Skin epidermis (tissue), 12 donors: ENCODE measurements around the gene SLC26A6.

Experiments used
- H3K27ac ChIP-seq, 21 experiments: fragments of 200-600 bp; sonication (generic) in 11 of 21; one replicate each; pipeline ENCODE4 v1.5.0; 2020; ENCODE audit warnings: mild to moderate bottlenecking in 3 of 21, inconsistent platforms in 2 of 21, moderate library complexity in 2 of 21
- H3K4me3 ChIP-seq, 7 experiments: fragments of 200-600 bp; sonication (generic) in 2 of 7; one replicate each; pipeline ENCODE4 v1.5.0; 2020; ENCODE audit warnings: inconsistent platforms in 2 of 7, mild to moderate bottlenecking in 2 of 7, moderate library complexity in 1 of 7

SLC26A6 gene, protein sequence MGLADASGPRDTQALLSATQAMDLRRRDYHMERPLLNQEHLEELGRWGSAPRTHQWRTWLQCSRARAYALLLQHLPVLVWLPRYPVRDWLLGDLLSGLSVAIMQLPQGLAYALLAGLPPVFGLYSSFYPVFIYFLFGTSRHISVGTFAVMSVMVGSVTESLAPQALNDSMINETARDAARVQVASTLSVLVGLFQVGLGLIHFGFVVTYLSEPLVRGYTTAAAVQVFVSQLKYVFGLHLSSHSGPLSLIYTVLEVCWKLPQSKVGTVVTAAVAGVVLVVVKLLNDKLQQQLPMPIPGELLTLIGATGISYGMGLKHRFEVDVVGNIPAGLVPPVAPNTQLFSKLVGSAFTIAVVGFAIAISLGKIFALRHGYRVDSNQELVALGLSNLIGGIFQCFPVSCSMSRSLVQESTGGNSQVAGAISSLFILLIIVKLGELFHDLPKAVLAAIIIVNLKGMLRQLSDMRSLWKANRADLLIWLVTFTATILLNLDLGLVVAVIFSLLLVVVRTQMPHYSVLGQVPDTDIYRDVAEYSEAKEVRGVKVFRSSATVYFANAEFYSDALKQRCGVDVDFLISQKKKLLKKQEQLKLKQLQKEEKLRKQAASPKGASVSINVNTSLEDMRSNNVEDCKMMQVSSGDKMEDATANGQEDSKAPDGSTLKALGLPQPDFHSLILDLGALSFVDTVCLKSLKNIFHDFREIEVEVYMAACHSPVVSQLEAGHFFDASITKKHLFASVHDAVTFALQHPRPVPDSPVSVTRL

DNA sequence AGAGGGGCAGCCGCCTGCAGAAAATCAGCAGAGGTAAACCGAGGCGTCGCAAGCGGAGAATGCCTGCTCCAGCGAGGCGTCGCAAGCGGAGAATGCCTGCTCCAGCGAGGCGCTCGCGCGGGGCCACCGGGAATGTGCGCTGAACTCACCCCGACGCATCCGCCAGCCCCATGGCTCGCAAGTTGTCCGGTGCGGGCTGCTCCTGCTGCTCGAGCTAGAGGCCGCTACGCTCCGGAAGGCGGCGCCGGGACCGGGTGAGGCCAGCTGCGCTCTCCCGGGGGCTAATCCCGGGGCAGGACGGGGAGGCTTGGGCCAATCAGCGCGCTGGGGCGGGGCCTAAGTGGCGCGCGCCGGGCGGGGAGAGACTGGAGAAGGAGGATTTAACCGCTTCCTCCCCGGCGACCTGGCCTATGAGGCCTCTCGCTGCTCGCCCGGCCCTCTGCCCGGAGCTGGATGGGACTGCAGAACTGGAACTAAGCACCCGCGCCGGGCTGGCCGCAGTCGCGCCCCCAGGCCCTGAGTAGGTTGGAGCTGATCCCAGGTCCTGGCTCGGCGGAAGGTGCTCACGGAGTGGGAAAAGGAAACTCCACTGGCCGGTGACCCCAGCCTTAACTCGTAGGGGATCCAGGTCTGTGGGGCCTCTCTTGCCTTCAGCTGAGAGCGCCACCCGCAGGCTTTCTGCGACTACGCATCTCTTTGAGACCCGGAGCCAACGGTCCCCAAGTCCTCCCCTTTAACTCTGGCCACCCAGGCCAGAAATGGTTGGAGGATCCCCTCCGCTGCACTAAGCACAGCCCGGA is at the start of gene SLC26A6:
Gene SLC26A6 (minus strand): TSS at position 240 of the 800 bp plus-strand sequence. CDS start 68 bp downstream, at position 172.
- H3K27ac ChIP-seq, result peak within 1 kb of the TSS; percentile 23 to 91 (median 74)
- H3K4me3 ChIP-seq, result peak within 1 kb of the TSS; percentile 62 to 95 (median 72)

DNA sequence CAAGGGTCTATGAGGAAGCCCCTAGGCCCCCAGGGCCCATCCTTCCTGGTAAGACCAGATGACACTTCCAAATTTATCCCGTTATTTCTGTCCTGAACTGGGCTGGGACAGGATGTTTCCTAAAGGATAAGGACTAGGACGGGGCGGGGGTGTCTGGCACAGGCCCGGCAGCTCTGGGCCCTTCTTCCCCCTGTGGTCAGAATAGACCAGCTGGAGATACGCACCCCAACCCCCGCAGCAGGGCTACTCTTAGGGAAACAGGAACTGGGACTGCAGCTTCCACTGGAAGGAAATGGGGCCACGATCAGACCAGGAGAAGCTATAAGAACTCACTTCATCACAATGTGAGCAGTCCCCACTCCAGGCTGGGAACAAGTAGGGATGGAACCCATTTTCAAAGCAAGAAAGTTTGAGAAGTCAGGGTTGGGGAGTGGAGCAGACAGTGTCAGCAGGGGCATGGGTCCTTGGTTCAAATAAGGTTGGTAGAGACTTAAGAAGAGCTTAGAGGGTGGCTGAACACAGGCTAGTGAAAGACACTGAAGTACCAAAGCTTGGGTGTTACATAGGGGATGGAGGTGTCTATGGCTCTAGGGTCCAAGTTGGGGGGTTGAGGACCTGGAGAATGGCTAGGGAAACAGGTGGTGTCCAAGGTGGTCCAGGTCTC is 49.4 kb upstream of the SLC26A6 start:
- H3K4me3 ChIP-seq, result peak overlapping the region; percentile 57 to 90 (median 78)

DNA sequence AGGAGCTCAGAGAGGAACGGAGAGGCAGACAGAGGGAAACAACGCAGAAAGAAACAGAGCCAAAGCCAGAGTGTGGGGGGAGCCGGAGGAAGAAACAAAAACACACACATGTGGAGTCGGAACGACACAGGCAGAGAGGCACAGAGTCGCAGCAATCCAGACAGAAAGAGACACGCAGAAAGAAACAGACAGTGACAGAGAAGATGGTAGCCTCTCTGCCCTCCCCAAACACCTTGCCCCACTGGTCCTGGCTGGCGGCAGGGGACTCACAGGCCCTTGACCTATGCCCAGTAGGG is 48.7 kb upstream of the SLC26A6 start:
- peak overlapping the region in 1 of 7 experiments; percentile 78 for H3K4me3 ChIP-seq
- peak overlapping the region in 4 of 21 experiments; percentile 1 to 52 (median 23) for H3K27ac ChIP-seq

More for the DNA sequence above, 49.4 kb upstream of the SLC26A6 start:
- H3K27ac ChIP-seq, result peak overlapping the region in 10 of 21 experiments; percentile 1 to 92 (median 85)

DNA sequence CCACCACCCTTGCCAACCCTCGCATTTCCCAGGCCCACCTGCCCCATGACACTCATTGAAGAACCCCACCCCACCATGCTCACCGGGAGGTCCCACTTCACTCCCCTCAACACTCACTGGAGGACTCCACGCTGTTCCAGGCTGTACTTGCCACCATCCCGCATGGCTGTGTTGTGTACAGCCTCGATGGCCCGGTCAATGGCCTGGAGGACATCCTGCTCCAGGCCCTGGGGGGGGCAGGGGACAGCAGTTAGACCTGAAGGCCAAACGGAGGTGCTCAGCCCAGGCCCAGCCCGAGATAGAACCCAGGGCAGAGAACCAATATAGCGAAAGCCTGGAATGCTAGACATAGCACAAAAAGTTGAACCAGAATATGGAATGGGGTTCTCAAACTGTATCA is 47.5 kb upstream of the SLC26A6 start:
- H3K27ac ChIP-seq, result peak overlapping the region in 1 of 21 experiments; percentile 14
- no peak overlapping the region for H3K4me3 ChIP-seq

DNA sequence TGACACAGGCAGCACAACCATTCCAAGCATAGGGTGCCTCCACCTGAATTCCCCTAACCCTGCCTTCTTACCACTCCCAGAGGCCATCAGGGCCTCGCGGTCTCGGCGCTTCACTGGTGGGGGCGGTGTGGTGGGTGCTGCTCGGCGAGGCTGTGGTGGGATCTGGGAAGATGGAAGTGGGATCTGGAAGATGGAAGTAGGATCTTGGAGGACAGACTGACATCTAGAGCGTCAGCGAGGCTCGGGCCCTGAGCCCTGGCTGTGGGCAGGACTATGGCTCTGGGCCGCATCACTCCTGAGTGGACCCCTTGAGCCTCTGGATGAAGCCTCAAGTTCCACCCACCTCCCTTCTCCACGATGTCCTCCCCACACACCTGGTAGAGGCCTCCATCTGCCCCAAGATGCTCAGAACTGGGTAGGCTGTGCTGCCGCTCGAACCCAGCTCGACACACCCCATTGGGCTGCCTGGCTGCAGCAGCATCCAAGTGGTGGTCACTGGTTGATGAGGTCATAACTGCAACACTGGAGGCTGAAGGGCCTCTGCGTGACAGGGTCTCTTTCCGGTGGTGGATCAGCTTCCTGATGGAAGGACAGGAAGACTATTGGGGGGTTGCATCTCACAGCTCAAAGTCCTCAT is 46.8 kb upstream of the SLC26A6 start:
- no peak overlapping the region for H3K27ac ChIP-seq

DNA sequence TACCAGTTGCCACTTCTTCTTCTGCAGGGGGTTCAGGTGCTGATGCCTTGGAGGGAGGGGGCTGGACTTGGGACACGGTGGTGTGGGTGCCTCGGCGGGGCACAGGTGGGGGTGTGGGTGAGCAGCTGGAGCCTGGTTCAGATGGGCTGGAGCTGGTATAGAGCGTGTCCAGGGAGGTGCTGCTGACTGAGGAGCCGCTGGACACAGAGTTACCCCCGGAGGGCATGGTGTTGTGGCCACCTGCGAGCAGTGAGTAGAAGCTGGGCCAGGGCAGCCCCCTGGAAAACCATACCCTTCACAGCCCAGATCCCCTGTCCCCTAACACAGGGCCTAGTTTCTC is 46.2 kb upstream of the SLC26A6 start:
- H3K27ac ChIP-seq, result no peak overlapping the region
- H3K4me3 ChIP-seq, result no peak overlapping the region

More for the DNA sequence above, 46.8 kb upstream of the SLC26A6 start:
- H3K4me3 ChIP-seq, result no peak overlapping the region

DNA sequence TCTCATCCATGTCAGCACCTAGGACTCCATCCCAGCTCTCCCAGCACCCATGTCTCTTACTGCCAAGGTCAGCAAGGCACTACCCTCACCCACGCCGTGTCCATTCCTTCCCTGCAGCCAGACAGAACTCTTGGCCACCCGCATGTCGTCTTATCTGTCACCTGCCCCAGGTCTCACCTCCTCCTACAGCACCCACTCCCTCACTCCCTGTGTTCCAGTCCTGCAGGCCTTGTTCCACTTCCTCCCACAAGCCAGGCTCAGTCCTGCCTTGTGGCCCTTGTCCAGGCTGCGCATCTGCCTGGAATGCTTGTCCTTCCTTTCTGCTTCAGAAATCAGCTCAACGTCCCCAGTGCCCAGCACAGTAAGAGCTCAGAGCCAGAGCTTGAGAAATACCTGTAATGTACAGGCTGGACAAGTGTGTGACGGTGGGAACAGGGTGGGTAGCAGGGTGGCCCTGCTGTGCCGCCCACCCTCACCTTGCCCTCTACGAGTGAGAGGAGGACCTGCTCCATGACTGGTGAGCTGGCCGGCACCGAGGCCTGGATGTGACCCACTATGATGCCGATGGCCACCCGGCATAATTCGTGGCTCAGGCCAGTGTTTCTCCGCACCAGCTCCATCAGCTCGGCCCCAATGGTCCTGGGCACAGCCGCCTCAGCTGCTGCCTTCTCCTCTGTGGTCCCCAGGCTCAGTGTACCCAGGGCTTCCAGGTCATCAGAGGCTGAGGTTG is 45.7 kb upstream of the SLC26A6 start:
- H3K4me3 ChIP-seq, result no peak overlapping the region
- no peak overlapping the region for H3K27ac ChIP-seq

DNA sequence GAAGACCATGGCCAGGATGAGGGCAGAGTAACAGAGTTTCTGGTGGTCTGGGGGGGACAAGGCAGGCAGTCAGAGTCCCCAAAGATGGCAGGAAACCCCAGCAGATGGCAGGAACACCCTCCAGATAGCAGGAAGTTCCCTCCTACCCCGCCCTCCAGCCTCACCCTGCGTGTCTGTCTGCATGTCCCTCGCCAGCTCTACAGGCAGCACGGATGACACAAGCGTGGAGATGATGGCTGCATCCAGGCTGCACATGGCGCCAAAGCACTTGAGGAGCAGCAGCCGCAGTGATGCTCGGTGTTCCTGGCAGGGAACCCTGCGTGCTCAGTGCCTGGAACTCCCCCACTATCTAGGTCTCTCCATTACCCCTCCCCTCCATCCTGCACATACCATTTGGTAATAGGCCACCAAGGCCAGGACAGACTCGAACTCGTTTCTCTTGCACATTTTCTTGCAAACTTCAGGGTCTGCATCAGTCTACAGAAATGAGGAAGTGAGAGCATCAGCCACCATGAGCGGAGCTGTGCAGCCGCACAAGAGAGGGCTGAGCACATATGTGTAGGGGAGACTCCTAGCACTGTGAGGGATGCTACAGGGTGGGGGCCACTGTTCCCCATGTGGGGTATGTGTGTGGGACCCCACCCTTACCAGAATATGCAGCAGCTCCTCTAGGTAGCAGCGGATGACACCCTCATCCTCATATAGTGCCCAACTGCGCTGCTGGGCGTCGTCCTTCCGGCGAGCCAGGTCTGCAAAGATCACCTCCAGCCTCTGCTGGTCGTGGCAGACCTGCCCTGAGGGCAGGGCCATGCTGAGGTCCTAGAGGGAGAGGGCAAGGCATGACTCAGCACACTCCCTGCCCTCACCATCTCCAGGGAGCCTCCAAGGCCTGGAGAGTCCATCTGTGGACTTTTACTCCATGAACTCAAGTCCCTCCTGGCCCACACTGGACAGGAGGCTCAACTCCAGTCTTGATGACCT is 44.4 kb upstream of the SLC26A6 start:
- Histone ChIP-seq H3K4me3 (no peak overlapping the region), H3K27ac (no peak overlapping the region)

DNA sequence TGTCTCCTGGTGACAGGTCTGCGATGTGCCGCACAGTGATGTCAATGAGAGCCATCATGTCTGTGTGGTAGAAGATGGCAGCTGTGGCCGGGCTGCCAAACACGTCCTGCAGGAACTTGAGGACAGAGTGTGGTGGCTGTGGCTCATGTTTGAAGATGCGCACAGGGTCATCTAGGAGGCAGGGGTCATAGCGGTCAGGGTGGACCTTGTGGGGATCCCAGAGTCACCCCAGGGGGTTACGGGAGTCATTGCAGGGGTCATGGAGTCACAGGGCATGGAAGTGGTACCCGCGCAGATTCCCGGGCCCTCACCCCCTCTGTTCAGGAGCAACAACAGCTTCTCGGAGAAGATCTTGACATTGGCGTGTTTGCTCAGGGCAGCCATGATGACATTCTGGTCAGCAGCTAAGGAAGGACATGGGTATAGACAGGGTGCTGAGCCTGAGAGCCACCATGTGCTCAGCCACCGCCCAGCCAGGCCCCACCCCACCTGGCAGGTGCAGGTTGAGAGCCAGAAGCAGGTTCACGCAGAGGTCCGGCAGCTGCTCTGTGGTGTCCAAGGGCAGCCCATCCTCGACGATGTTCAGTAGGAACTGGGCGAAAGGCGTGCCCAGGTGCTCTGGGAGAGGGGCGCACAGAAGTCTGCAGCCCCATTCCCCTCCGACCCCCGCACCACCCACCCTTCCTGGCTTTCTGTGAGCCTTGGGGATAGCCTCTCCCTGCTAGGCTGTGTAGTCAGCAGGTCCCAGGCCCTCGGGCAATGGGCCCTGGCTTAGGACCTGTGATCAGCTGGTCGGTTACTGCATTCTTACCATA is 43.5 kb upstream of the SLC26A6 start:
- no peak overlapping the region for H3K27ac ChIP-seq
- H3K4me3 ChIP-seq, result no peak overlapping the region

DNA sequence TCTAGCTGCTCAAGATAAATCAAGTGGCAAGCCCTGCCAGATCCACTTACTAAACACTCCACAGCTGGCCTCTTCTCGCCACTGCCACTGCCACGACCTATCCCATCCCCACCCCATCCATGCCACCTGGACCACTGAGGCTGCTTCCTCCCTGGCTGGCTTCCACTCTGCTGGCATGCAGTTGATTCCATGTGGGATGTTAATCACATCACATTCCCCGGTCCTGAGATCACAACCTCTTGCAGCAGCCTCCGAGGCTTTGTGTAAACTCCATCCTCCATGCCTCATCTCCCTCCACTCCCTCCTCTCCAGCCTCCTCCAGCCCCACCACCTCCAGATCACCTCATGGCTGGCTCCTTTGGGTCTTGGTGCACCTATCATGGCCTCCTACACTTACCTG is 42.8 kb upstream of the SLC26A6 start:
- no peak overlapping the region for H3K27ac ChIP-seq

DNA sequence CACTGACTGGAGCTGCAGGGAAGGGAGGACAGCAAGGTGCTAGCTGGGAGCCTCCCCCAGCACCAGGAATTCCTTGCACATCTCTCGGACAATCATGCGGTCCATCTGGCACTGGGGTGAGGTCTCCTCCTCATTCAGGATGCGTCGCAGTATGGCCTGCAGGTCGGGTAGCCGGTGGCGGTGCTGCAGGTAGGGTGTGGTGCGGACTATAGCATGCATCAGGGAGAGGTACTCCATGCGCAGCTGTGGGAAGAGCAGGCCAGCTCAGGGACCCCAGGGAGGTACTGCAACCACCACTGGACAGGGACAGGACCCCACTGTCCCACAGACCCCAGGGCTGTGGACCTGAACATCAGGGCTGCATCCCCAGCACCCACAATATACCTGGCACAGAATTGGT is 39.2 kb upstream of the SLC26A6 start:
- no peak overlapping the region for H3K27ac ChIP-seq
- no peak overlapping the region for H3K4me3 ChIP-seq

More for the DNA sequence above, 42.8 kb upstream of the SLC26A6 start:
- no peak overlapping the region for H3K4me3 ChIP-seq

DNA sequence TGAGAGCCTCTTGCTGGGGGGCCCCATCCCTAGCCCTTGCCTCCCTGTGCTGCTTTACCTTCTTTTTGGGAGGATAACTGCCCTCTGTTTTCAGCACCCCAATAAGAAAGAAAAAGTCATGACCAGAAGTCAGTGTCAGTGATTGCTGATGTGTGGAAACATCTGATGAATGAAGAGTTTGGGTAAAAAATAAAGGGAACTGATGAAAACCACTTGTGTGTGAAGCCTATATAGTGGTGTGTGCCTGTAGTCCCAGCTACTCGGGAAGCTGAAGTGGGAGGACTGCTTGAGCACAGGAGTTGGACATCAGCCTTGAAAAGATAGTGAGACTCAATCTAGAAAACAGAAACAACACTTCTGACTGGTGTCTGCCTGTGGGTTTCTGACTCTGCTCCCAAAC is 37.3 kb upstream of the SLC26A6 start:
- Histone ChIP-seq H3K4me3 (no peak overlapping the region), H3K27ac (no peak overlapping the region)

DNA sequence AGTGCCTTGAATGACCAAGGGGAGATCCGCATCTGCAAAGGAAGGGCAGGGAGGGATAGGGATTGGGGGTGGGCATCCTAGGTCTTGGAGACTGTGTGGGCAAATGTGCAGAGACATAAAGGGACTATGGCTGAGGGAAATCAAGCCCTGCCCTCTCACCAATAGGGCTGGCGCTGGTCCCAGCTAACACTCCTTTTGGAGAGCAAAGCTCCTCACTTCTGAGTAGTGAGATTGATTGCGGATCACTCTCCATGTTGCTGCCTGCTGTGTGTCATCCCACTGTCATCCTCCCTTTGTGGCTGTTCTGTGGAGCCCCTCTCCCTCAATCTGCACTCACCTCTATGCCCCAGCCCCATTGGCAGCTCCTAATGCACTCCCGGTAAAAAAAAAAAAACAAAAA is 29.7 kb upstream of the SLC26A6 start:
- H3K27ac ChIP-seq, result peak overlapping the region in 2 of 21 experiments; percentile 17 to 87
- no peak overlapping the region for H3K4me3 ChIP-seq

DNA sequence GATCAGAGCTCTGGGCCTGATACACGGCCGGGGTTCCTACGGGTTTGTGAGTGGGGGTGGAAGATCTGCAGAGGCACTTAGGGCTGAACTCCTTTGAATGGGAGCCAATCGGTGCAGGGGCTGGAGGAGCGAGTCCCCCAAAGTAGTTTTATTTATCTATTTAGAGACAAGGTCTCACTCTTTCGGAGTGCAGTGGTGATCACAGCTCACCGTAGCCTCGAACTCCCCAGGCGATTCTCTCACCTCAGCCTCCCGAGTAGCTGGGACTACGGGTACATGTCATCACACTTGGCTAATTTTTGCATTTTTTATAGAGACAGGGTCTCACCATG is 29.0 kb upstream of the SLC26A6 start:
- H3K4me3 ChIP-seq, result peak overlapping the region in 2 of 7 experiments; percentile 51 to 54
- H3K27ac ChIP-seq, result peak overlapping the region in 4 of 21 experiments; percentile 73 to 87 (median 76)

DNA sequence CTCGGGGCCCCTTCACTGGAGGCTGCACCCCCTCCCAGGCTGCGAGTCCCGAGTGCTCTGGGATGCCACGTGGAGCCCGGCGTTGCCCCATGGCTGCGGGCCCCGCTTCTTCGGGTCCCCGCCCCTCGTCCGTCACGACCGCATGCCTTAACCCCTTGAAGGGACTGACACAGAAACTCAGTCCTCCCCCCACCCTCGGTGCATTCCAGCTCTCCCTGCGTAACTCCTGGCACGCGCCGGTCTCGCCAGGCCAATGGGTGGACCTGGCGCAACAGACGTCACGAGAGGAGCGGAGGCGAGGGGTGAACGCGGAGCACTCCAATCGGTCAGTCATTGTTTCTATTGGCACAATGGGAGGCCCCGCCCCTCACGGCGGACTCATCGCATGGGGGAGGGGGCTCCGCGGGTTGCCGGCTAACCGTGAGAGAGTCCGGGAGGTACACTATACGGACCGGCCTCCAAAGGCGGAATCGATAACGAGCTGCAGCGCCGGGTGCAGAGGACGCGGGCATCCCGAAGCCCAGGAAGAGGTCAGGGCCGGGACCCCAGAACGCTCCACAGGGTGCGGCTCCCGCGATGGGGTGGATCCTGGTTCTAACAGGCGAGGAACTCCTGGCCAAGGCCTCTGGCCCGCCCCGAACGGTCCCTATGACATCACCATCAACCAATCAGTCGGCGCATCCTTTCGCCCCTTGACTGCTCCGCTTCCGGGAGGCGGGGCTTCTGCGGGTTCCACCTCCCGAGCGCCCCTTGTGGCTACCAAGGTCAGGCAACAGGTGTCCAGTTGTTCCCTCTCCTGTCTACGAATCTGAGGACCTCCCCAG is 28.4 kb upstream of the SLC26A6 start:
- Histone ChIP-seq H3K4me3 (peak overlapping the region; percentile 47 to 57 (median 51)), H3K27ac (peak overlapping the region; percentile 4 to 88 (median 74))
